HEK293T (cell line): ENCODE measurements around the gene EMSY.

Source experiments
- ELF4 ChIP-seq: fragments of 450-650 bp; IDR thresholded peaks from 2 replicates; pipeline ENCODE4 v1.6.1; 2017; ENCODE audit warnings: antibody characterized with exemption
- FOXA1 ChIP-seq: fragments of 450-650 bp; IDR thresholded peaks from 2 replicates; pipeline ENCODE4 v1.6.1; 2016; ENCODE audit warnings: mild to moderate bottlenecking
- FOXM1 ChIP-seq: fragments of 450-650 bp; IDR thresholded peaks from 2 replicates; pipeline ENCODE4 v1.6.1; 2017; ENCODE audit warnings: mild to moderate bottlenecking, borderline replicate concordance
- L3MBTL2 ChIP-seq: fragments of 450-650 bp; conservative IDR thresholded peaks from 2 replicates; pipeline ENCODE4 v1.6.1; 2016; ENCODE audit warnings: mild to moderate bottlenecking
- LEF1 ChIP-seq: fragments of 450-650 bp; IDR thresholded peaks from 2 replicates; pipeline ENCODE4 v1.6.1; 2017; ENCODE audit warnings: mild to moderate bottlenecking, borderline replicate concordance
- NFRKB ChIP-seq: fragments of 450-650 bp; IDR thresholded peaks from 2 replicates; pipeline ENCODE4 v1.6.1; 2016; ENCODE audit warnings: mild to moderate bottlenecking, moderate library complexity
- PKNOX1 ChIP-seq: fragments of 450-650 bp; IDR thresholded peaks from 2 replicates; pipeline ENCODE4 v1.6.1; 2016
- SP1 ChIP-seq: fragments of 450-650 bp; IDR thresholded peaks from 2 replicates; pipeline ENCODE4 v1.6.1; 2017
- SUZ12 ChIP-seq: fragments of 450-650 bp; IDR thresholded peaks from 2 replicates; pipeline ENCODE4 v1.6.1; 2016; ENCODE audit warnings: mild to moderate bottlenecking
- TARDBP ChIP-seq: fragments of 450-650 bp; IDR thresholded peaks from 2 replicates; pipeline ENCODE4 v1.6.1; 2016
- ZNF384 ChIP-seq: fragments of 450-650 bp; IDR thresholded peaks from 2 replicates; pipeline ENCODE4 v1.6.1; 2016

DNA sequence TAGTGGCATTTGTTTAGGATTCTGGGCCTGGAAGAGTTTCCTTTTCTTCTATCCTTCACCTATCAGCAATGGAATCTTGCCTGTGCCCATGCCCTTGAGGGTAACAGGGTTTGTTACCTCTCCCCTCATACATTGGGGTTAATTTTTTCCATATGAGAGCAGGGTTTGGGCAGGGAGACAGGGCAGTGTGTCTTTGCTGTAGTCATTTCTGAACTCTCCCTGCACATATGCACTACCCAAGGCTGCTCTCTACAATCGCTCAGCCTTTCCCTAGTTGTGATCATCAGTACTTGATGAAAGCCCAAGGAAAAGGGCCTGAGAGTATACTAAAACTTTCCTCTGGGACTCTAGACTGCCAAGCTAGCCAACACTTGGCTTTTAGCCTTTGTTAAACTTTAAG is 130.1 kb downstream of the EMSY start:
- TF ChIP-seq LEF1 (no peak), ZNF384 (no peak), SUZ12 (no peak), ELF4 (no peak), NFRKB (no peak), SP1 (no peak), L3MBTL2 (no peak), PKNOX1 (no peak), FOXM1 (no peak), FOXA1 (no peak), TARDBP (no peak)
